HFFc6 (cell line): ENCODE measurements around the gene ACVRL1. TPM values are rescaled to one million over a fixed set of nuclear protein-coding genes. Genes with fewer than 3 reads are reported as not detected.

ENCODE experiments used
- DNase-seq: peaks from one replicate; pipeline ENCODE4 v3.0.0-alpha.2; 2018
- H3K27ac Mint-ChIP-seq: 2 replicates; pipeline ENCODE4 v1.8.0; 2020; ENCODE audit warnings: mild to moderate bottlenecking, mixed read lengths
- H3K27me3 Mint-ChIP-seq: 2 replicates; pipeline ENCODE4 v1.8.0; 2021; ENCODE audit warnings: mild to moderate bottlenecking, moderate library complexity, mixed read lengths; ENCODE audit not compliant: insufficient read depth
- H3K36me3 Mint-ChIP-seq: 2 replicates; pipeline ENCODE4 v1.8.0; 2021; ENCODE audit warnings: low read depth, mixed read lengths
- H3K4me1 Mint-ChIP-seq: 2 replicates; pipeline ENCODE4 v1.8.0; 2020; ENCODE audit warnings: low read depth, mixed read lengths
- H3K4me3 Mint-ChIP-seq: 2 replicates; pipeline ENCODE4 v1.8.0; 2020; ENCODE audit warnings: mild to moderate bottlenecking, moderate library complexity, mixed read lengths
- H3K9me3 Mint-ChIP-seq: 2 replicates; pipeline ENCODE4 v1.8.0; 2020; ENCODE audit warnings: mild to moderate bottlenecking, mixed read lengths
- total RNA-seq, 6 experiments: library from RNA; stranded (reverse); fragmentation: NEBNext Ultra II Directional; extraction: Animal tissue kit (Norgen Biotek cat#: 25700); gene quantifications; 2 replicates in 1 of 6; 3 replicates in 5 of 6; pipeline ENCODE4 v1.2.3, GENCODE V29; 2021
- TF ChIP-seq, protein P1 (sequence below): fragments of 200-600 bp; sonication (generic); IDR thresholded peaks from 2 replicates; pipeline ENCODE4 v1.5.0; 2021; ENCODE audit warnings: antibody characterized with exemption, mild to moderate bottlenecking

ACVRL1 gene
- total RNA-seq, 6 experiments from 2014 or later, result 5.4 to 13.5 (median 10.0) TPM

DNA sequence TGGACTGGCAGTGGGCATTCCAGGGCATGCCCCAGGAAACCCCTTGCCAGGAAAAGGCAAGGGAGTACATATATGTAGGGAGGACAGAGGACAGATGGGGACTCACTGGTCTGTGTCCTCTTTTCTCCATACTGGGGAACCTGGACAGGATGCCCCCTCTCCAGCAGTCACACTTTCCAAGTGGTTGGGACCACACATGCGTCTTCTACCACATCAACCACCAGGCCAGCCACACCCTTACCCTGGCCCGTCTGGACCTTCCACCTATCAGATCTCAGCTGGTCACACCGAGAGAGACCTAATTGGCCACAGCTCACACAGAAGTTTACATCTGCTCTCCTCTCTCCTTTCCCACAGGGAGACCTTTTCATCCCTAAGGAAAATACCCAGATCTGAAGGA, 11.1 kb upstream of the ACVRL1 start:
- Mint-ChIP-seq H3K27ac (no peak overlapping the region), H3K4me1 (peaks cover 37% of the 10 kb centered on the region), H3K4me3 (no peak overlapping the region), H3K36me3 (no peaks in the 10 kb centered on the region), H3K9me3 (no peaks in the 10 kb centered on the region), H3K27me3 (peaks cover 2% of the 10 kb centered on the region)
- no peak for DNase-seq
- TF ChIP-seq, protein P1, sequence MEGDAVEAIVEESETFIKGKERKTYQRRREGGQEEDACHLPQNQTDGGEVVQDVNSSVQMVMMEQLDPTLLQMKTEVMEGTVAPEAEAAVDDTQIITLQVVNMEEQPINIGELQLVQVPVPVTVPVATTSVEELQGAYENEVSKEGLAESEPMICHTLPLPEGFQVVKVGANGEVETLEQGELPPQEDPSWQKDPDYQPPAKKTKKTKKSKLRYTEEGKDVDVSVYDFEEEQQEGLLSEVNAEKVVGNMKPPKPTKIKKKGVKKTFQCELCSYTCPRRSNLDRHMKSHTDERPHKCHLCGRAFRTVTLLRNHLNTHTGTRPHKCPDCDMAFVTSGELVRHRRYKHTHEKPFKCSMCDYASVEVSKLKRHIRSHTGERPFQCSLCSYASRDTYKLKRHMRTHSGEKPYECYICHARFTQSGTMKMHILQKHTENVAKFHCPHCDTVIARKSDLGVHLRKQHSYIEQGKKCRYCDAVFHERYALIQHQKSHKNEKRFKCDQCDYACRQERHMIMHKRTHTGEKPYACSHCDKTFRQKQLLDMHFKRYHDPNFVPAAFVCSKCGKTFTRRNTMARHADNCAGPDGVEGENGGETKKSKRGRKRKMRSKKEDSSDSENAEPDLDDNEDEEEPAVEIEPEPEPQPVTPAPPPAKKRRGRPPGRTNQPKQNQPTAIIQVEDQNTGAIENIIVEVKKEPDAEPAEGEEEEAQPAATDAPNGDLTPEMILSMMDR, result no peak

DNA sequence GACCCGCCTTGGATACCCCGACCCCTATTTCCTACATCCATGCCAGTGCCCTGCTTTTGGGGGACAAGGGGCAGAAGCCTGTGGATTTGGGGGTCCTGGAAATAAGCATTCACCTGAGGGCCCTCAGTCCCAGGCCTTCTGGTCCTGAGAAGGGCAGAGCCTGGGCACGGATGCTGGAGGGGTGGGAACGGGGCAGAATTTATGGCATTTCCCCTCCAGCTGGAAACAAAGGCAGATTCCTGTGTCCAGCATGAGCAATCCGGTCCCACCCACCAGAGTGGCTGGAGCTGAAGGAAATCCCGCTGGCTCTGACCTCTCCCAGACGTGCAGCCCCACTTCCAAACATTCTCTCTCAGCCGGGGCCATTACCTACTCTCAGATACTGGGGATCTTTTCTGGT, 10.1 kb upstream of the ACVRL1 start:
- TF ChIP-seq, protein P1, result no peak
- peaks cover 2% of the 10 kb centered on the region for H3K27me3 Mint-ChIP-seq
- H3K4me3 Mint-ChIP-seq, result no peak overlapping the region
- H3K4me1 Mint-ChIP-seq, result peaks cover 44% of the 10 kb centered on the region
- no peaks in the 10 kb centered on the region for H3K9me3 Mint-ChIP-seq
- peak overlapping the region; percentile 27; the same call in 1 of the 2 replicates for H3K27ac Mint-ChIP-seq
- H3K36me3 Mint-ChIP-seq, result no peaks in the 10 kb centered on the region
- no peak for DNase-seq

DNA sequence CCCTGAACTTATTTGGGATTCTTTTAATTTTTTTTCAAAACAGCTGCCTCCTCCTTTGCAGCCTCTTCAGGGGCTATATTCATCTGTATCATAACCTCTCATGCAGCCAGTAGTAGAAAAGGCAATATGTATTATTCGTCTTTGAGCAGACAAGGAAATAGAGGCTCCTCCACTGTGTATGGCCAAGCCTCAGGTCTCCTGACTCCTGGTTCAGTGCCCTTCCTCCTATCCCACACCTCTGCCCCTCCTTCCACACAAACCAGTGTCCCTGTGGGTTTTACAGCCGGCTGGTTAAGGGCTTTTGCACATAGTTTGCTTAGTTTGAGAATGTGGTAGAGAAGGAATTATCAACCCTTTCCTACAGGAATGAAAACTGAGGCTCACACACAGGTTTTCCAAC, 8.8 kb upstream of the ACVRL1 start:
- Mint-ChIP-seq H3K9me3 (no peaks in the 10 kb centered on the region), H3K36me3 (no peaks in the 10 kb centered on the region), H3K4me1 (peaks cover 44% of the 10 kb centered on the region), H3K27ac (peak overlapping the region; percentile 81), H3K4me3 (no peak overlapping the region), H3K27me3 (peaks cover 2% of the 10 kb centered on the region)
- TF ChIP-seq, protein P1, result no peak
- DNase-seq, result no peak

DNA sequence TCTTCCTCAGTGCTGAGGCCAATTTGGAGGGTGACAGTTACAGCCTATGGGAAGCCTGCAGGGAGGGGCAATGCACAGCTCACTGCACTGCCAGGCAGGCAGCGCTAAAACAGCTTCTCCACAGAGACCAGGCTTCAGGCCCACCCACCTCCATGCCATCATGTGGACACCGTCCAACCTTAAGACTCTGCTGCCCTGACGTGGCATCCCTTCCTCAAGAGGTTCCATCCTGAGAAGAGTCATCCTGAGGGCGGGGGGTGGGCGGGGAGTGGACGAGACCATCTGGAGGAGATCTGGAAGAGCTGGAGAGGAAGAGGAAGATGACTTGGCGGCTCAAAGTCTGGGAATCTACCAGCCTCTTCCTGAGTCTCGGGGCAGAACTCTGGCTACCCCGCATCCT, 8.4 kb upstream of the ACVRL1 start:
- Mint-ChIP-seq H3K36me3 (no peaks in the 10 kb centered on the region), H3K9me3 (no peaks in the 10 kb centered on the region), H3K27me3 (peaks cover 2% of the 10 kb centered on the region), H3K4me1 (peaks cover 48% of the 10 kb centered on the region), H3K4me3 (no peak overlapping the region), H3K27ac (peak overlapping the region; percentile 81)
- peak; percentile 47 for DNase-seq
- TF ChIP-seq, protein P1, result no peak

DNA sequence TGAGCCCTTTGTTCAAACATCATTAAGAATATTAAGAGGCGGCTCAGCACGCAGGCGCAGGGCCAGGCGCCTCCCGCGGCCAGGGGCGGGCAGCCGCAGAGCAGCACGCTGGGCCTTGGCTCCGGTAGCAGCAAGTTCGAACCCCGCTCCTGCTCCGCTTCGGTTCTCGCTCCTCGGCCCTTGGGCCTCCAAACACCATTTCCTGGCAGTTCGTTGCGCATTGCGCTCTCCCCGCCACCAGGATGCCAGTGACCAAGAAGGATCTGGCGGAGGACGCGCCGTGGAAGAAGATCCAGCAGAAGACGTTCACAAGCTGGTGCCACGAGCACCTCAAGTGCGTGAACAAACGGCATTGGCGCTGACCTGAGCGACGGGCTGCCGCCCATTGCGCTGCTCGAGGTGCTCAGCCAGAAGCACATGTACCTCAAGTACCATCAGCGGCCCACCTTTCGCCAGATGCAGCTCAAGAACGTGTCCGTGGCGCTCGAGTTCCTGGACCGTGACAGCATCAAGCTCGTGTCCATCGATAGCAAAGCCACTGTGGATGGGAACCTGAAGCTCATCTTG, 6.9 kb upstream of the ACVRL1 start:
- Mint-ChIP-seq H3K4me3 (no peak overlapping the region), H3K36me3 (no peaks in the 10 kb centered on the region), H3K27ac (no peak overlapping the region), H3K4me1 (peaks cover 50% of the 10 kb centered on the region), H3K27me3 (peaks cover 2% of the 10 kb centered on the region), H3K9me3 (no peaks in the 10 kb centered on the region)
- no peak for DNase-seq
- TF ChIP-seq, protein P1, result no peak
